GM18526 (cell line): ENCODE data around the gene RGS14.
A peak's percentile ranks its signal among the peaks of the same experiment; 100 is the strongest.

ENCODE experiments used
- POLR2A ChIP-seq: IDR thresholded peaks from 3 replicates; pipeline ENCODE4 v1.6.1; 2011; ENCODE audit not compliant: insufficient read length; ENCODE audit errors: extremely low read depth

The RGS14 gene

DNA sequence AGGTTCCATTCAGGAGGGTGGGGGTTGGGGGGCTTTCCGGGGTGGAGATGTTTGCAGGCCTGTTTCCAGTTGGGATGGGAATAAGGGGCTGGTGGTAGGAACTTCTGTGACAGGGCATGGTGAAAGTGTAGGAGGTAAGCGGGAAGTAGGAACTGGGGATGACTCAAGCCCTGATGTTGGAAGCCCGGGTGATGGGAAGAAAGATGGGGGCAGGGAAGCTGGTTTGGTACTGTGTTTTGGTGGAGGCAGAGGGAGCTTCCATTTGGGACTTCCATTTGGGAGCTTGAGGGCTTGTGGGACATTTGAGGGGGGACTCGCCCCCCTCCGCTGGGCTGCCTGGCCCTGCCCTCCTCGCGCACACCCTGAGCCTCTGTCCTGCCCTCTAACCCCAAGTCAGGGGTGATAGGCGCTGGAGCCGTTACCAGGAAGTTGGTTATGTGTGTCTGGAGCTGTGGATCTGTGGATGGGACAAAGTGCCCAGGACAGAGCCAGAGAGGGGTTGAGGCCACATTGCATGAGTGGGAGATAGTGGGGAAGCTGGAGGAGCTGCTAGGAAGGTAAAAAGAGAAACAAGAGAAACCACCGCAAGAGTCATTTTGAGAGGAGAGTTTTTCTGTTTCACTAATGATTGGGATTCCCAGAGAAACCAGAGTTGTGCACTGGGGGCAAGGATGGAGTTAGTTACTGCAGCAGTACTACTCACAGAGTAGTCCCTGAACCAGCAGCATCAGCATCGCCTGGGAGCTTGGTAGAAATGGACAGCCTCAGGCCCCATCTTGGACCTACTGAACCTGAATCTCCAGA is 6.6 kb downstream of the RGS14 start:
- TF ChIP-seq POLR2A, result no peak

DNA sequence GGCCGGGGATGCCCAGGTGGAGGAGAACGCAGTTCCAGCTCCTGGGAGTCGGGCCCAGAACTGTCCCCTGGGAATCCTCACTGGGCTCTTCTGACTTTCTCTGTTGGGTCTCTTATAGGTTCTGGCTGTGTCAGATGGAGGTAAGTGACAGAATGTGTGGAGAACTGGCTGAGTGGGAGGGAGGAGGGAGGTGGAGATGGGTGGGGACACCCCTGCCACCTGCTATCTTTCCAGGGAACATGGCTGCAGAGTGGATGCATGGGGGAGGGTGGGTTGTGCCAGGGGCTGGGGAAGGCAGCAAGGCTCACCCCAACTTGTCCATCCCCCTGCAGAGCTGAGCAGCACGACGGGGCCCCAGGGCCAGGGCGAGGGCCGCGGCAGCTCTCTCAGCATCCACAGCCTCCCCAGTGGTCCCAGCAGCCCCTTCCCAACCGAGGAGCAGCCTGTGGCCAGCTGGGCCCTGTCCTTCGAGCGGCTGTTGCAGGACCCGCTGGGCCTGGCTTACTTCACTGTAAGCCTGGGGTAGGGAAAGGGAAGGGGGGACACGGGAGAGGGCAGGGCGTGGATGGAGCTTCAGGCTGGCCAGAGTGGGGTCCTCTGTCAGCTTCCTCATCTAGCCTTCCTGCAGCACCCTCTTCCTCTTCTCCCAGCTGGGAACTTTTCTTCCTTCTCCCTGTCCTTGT is 8.3 kb downstream of the RGS14 start:
- no peak for TF ChIP-seq POLR2A

DNA sequence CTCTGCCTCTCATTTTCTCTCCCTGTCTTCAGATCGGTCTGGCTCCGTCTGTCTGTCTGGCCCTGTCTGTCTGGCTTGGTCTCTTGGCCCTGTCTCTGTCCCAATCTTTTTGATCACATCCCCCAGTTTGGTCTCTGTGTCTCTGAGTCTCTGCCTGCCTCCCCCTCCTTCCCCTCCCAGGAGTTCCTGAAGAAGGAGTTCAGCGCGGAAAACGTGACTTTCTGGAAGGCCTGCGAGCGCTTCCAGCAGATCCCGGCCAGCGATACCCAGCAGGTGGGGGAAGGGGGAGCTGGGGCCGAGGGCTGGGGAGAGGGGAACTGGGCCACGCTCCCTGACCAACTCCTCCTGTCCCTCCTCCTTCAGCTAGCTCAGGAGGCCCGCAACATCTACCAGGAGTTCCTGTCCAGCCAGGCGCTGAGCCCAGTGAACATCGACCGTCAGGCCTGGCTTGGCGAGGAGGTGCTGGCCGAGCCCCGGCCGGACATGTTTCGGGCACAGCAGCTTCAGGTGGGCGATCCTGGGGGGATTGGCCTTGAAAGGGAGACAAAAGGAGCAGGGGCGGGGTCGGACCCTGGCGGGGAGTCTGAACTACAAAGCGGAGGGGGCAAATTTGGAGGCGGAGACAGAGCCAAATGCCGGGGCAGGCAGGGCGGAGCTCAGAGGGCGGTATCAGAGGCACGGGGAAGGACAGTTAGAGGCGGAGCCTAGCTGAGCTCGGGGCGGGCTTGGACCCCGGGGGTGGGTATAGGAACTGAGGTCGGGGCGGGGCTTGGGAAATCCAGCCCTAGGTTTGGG is 9.0 kb downstream of the RGS14 start:
- TF ChIP-seq POLR2A, result no peak

DNA sequence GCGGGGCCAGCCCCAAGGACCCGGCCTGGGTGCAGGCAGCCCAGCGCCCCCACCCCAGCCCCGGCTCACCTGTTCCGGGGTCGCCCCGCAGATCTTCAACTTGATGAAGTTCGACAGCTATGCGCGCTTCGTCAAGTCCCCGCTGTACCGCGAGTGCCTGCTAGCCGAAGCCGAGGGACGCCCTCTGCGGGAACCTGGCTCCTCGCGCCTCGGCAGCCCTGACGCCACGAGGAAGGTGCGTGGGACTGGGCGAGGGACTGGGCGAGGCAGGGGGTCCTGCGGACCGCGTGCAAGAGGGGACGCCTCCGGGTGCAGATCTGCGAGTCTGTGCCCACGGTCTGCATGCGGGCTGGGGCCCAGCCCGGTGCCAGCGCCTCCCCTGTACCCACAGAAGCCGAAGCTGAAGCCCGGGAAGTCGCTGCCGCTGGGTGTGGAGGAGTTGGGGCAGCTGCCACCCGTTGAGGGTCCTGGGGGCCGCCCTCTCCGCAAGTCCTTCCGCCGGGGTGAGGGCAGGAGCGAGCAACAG is 9.7 kb downstream of the RGS14 start:
- no peak for TF ChIP-seq POLR2A

DNA sequence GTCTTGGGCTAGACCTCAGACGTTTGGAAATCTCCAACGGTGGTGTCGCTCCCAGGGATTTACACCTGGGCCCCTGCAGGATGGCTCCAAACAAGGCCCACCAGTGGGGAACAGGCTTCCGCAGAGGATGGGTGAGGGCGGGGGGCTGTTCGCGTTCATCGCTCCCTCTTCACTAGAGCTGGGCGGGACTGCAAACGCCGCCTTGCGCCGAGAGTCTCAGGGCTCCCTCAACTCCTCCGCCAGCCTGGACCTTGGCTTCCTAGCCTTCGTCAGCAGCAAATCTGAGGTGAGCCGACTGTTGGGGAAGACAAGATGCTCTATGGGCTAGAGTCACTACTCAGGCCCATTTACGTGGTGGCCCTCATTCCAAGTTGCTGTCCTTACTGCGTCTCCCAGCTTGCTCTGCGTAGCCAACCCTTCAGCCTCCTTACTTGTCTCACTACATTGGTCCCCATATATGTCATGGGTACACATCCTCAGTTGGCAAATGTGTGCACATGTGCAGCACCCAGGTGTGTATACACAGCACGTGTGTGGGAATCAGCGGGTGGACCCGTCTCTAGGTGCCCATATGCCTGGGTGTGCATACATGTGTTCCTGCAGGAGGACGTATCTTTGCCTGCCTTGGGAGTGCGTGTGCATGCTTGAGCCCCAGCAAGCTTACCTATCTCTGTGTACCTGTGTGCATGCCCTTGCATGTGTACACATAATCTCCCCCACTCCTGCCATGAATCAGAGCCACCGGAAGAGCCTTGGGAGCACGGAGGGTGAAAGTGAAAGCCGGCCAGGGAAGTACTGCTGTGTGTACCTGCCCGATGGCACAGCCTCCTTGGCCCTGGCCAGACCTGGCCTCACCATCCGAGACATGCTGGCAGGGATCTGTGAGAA is 10.5 kb downstream of the RGS14 start:
- TF ChIP-seq POLR2A, result no peak

DNA sequence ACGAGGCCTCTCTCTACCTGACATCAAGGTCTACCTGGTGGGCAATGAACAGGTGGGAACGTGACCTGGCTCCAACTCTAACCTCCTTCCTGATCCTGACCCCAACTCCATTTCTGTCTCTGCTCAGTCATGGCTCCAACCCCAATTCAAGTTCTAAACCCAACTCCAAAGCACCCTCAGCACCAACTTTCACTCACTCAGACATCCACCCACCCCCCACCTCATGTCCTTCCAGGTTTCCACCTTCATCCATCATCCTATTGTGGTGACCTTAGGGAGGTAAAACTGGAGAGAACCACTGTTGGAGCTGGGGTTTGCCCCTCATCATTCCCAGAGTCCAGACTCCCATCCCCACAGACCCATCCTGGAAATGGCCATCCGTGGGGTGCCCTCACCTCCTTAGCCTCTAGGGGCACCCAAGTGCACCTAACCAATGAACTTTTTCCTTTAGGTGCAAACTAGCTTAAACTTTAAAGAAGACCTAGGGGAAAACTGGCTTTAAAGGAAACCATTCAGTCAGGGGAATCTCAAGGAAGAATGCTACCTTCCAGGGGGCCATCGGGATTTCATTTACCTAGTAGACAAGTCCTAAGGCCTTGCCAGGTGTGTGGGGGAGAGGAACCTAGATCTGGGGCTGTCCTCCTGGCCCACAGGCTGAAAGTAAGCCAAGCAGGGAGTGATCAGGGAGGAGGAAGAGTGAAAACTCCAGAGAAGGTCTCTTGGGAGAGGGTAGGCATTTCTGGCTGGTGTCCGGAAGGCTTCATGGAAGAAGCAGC is 11.3 kb downstream of the RGS14 start:
- TF ChIP-seq POLR2A, result no peak

DNA sequence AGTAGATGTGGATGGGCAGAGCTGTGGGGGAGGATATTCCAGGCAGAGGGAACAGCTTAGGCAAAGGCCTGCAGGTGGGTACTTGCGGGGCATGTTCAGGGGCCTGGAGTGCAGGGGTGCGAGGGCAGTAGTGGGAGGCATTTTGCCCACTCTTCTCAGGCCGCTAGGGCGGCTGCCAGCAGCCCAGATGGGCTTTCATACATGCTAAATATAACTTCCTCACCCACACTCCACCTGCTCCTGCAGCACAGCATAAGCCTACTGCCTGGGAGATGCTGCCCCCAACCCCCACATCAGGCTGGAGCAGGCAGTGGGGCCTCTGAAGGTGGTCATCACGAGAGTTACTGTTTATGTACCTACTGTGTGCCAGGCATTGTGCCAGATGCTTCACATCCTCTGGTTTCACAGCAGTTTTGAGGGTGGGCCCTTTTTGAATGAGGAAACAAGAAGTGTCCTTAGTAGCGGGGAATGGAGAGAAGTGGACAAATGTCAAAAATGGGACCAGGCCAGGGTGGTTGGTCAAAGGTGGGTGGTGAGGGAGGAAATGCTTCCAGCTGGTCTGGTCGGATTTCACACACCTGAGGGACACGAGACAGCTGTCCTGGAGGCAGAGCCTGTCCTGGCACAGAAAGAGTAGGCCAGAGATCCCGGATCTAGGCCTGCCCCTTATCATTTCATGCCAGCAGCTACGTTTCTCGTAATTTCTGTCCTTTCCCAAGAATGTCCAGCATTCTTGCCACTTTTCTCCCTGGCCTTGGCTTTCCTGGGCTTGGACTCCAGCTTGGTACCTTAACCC is 12.1 kb downstream of the RGS14 start:
- peak; percentile 6 for TF ChIP-seq POLR2A

DNA sequence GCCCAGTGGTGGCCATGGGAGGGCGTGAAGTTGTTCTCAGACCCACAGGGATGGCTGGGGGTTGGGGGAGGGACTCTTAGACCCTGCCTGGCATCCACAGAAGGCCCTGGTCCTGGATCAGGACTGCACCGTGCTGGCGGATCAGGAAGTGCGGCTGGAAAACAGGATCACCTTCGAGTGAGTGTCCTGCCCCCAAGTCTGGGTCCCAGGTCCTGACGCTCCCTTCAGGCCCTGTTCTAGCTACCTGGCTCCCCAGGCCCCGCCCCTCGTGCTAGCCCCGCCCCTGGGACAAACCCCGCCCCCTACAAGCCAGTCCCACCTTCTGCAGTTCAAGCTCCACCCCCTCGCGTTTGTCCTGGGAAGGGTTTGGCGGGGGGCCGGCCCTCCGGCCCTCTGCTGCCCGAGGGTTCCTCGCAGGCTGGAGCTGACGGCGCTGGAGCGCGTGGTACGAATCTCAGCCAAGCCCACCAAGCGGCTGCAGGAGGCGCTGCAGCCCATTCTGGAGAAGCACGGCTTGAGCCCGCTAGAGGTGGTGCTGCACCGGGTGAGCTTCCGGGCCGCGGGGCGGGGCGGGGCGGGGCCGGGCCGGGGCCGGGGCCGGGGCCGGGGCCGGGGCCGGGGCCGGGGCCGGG is 12.9 kb downstream of the RGS14 start:
- TF ChIP-seq POLR2A, result no peak

DNA sequence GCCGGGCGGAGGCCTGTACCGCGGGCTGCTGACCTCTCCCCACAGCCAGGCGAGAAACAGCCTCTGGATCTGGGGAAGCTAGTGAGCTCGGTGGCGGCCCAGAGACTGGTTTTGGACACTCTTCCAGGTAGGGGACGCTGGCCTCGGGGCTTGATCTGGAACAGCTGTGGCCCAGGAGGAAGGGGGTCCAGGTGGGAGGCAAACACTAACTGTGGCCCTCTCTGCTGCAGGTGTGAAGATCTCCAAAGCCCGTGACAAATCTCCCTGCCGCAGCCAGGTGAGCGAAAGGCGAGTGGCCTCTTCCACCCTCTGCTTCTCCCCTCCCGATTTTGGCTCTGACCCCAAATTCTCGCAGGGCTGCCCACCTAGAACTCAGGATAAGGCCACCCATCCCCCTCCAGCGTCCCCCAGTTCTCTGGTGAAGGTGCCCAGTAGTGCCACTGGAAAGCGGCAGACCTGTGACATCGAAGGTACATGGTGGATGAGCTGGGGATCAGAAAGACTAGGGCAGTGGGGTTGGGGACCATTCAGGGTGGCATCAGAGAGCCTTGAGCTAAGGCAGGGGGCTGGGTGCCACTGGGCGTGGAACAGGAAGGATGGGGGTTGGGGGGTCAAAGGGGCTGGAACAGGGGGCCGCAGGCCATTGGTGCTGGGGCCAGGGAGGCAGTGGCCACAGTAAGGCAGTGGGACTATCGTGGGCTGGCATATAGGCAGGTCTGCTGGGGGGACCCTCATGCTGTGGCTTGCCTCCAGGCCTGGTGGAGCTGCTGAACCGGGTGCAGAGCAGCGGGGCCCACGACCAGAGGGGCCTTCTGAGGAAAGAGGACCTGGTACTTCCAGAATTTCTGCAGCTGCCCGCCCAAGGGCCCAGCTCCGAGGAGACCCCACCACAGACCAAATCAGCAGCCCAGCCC is 13.7 kb downstream of the RGS14 start:
- TF ChIP-seq POLR2A, result no peak

DNA sequence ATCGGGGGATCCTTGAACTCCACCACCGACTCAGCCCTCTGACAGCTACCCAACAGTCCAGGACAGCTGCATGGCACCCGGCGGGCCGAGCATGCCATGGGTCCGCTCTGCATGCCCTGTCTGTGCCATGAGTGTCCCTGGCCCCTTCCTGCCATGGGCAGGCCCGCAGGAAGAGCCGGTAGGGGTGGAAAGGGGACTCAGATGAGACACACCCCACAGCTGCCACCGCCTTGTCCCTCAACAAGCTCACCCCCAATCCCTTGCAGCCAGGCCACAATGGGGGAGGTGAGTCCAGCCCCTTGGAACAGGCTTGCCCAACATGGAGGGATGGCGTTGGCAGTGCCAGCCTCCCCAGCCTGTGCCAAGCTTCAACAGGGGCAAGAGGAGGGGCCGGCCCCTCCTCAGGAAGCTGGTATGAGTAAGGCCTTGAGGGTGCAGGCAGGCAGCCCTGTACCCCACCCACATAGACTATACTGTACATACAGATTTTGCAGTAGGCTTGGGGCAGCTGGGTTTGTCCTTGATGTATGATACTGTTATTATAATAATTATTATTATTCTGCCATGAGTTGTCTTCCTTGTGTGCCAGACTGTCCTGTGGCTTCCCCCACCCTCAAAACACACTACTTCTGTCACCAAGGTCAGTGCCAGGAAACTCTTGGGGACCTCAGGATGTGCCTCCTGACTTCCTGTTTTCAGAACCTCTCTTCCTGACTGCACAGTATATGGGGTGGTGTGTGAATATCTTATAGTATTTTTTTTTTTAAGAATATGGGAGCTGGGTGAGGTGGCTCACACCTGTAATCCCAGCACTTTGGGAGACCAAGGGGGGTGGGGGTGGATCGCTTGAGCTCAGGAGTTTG is 14.5 kb downstream of the RGS14 start:
- no peak for TF ChIP-seq POLR2A

DNA sequence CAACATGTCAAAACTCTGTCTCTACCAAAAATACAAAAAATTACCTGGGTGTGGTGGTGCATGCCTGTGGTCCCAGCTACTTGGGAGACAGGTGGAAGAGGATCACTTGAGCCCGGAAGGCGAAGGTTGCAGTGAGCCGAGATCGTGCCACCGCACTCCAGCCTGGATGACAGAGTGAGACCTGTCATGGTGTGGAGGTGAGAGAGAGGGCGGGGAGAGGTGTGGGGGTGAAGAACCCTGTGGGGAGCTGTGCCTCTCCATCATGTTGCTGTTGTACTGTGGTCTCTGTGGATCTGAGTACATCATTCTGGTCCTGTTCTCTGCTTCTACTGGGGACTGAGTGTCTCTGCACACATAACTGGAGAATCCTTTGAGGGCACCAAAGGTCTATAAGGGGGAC is 15.2 kb downstream of the RGS14 start:
- TF ChIP-seq POLR2A, result no peak
